Calu3 (cell line): ENCODE results near the gene SLC44A1. TPM values are rescaled to one million over a fixed set of nuclear protein-coding genes. Genes with fewer than 3 reads are reported as not detected.

Source experiments
- BruUV-seq: library from RNA; stranded (reverse); fragments of 400-500 nt; replicated peaks from 2 replicates; lab custom pipeline; 2021; lab: Mats Ljungman, UMichigan
- CTCF ChIA-PET: fragments of 300-600 bp; sonication (Branson Sonifier 250); formaldehyde crosslinking; loops from one replicate; lab custom pipeline; 2022; ENCODE audit warnings: antibody characterized with exemption; lab: Charles Lee
- DNase-seq: peaks from one replicate; pipeline ENCODE4 v3.0.0; 2022
- H3K27ac Mint-ChIP-seq: one replicate; pipeline ENCODE4 v1.8.0; 2022; ENCODE audit warnings: mixed read lengths; ENCODE audit not compliant: unreplicated experiment
- H3K27me3 Mint-ChIP-seq: one replicate; pipeline ENCODE4 v1.8.0; 2022; ENCODE audit warnings: mixed read lengths; ENCODE audit not compliant: unreplicated experiment
- H3K36me3 Mint-ChIP-seq: one replicate; pipeline ENCODE4 v1.8.0; 2022; ENCODE audit warnings: mild to moderate bottlenecking, moderate library complexity, mixed read lengths; ENCODE audit not compliant: insufficient read depth, unreplicated experiment
- H3K4me1 Mint-ChIP-seq: one replicate; pipeline ENCODE4 v1.8.0; 2022; ENCODE audit warnings: mild to moderate bottlenecking, low read depth, mixed read lengths; ENCODE audit not compliant: unreplicated experiment
- H3K4me3 Mint-ChIP-seq: one replicate; pipeline ENCODE4 v1.8.0; 2022; ENCODE audit warnings: mild to moderate bottlenecking, low read depth, moderate library complexity, mixed read lengths; ENCODE audit not compliant: unreplicated experiment
- H3K9me3 Mint-ChIP-seq: one replicate; pipeline ENCODE4 v1.8.0; 2022; ENCODE audit warnings: low read depth, mixed read lengths; ENCODE audit not compliant: unreplicated experiment
- CTCF ChIP-seq: fragments of 200-600 bp; IDR thresholded peaks from one replicate; pipeline ENCODE4 v1.8.0; 2022; ENCODE audit warnings: antibody characterized with exemption; ENCODE audit not compliant: unreplicated experiment
- intact Hi-C: fragments of 100-400 bp; cut with micrococcal nuclease; formaldehyde crosslinking; loops from one replicate; pipeline ENCODE4 v1.10.0; 2022; ENCODE audit not compliant: unreplicated experiment
- total RNA-seq: library from RNA; stranded (reverse); gene quantifications from 2 replicates; pipeline ENCODE4 v1.2.3, GENCODE V29; 2022

SLC44A1 gene
- total RNA-seq, 1 experiment from 2014 or later: 41.2 TPM

GRCh38 chr9:105418588-105419500, 174.4 kb downstream of the SLC44A1 start:
- CTCF ChIA-PET: interaction anchor here (0.6 kb wide), 1 partner anchor 549 kb away, joined by 6 read pairs; no protein-coding TSS in a partner anchor
- BruUV-seq: no TSS peak
- TF ChIP-seq CTCF: no peak

GRCh38 chr9:105419816-105420597, 175.6 kb downstream of the SLC44A1 start:
- Mint-ChIP-seq H3K27me3 (no peaks in the 10 kb centered on the region), H3K4me1 (no peaks in the 10 kb centered on the region), H3K27ac (no peak overlapping the region), H3K36me3 (no peaks in the 10 kb centered on the region), H3K4me3 (no peak overlapping the region), H3K9me3 (no peaks in the 10 kb centered on the region)
- BruUV-seq: no TSS peak
- TF ChIP-seq CTCF: no peak
- CTCF ChIA-PET: no interaction called here
- DNase-seq: no peak
- intact Hi-C loops: loop anchor here (5.0 to 10.0 kb wide), 3 partner anchors 295 to 558 kb away; partner anchors contain the start of gene ABCA1

More at GRCh38 chr9:105418588-105419500, 174.4 kb downstream of the SLC44A1 start:
- Mint-ChIP-seq H3K9me3 (no peaks in the 10 kb centered on the region), H3K36me3 (no peaks in the 10 kb centered on the region), H3K27me3 (no peaks in the 10 kb centered on the region), H3K4me1 (no peaks in the 10 kb centered on the region), H3K27ac (no peak overlapping the region), H3K4me3 (no peak overlapping the region)
- intact Hi-C loops: loop anchor here (5.0 kb wide), 2 partner anchors 492 to 557 kb away; partner anchors contain the start of gene ABCA1
- no peak for DNase-seq

- no peak for TF ChIP-seq CTCF
- Mint-ChIP-seq H3K4me3 (no peak overlapping the region), H3K4me1 (no peaks in the 10 kb centered on the region), H3K27me3 (no peaks in the 10 kb centered on the region), H3K27ac (no peak overlapping the region), H3K36me3 (no peaks in the 10 kb centered on the region), H3K9me3 (no peaks in the 10 kb centered on the region)
- no peak for DNase-seq
- CTCF ChIA-PET: no interaction called here
- intact Hi-C loops: loop anchor here (10.0 kb wide), 1 partner anchor 294 kb away; no protein-coding TSS in a partner anchor
- BruUV-seq: no TSS peak
Measured at GRCh38 chr9:105421154-105421553, 176.7 kb downstream of the SLC44A1 start.

- H3K36me3 Mint-ChIP-seq: no peaks in the 10 kb centered on the region
- no peak for TF ChIP-seq CTCF
- no peak for DNase-seq
- CTCF ChIA-PET: no interaction called here
- no peak overlapping the region for H3K27ac Mint-ChIP-seq
- intact Hi-C loops: loop anchor here (10.0 kb wide), 1 partner anchor 293 kb away; no protein-coding TSS in a partner anchor
- H3K9me3 Mint-ChIP-seq: no peaks in the 10 kb centered on the region
- no peaks in the 10 kb centered on the region for H3K27me3 Mint-ChIP-seq
- no TSS peak for BruUV-seq
- H3K4me3 Mint-ChIP-seq: no peak overlapping the region
- H3K4me1 Mint-ChIP-seq: no peaks in the 10 kb centered on the region
Measured at GRCh38 chr9:105421864-105422263, 177.4 kb downstream of the SLC44A1 start.
